ENCODE measurements around the gene PA2G4. TPM values are rescaled to one million over a fixed set of nuclear protein-coding genes. Genes with fewer than 3 reads are reported as not detected.

PA2G4 gene
- total and polyA plus RNA-seq, 2 of the 4 experiments (the other 2 are of a cell fraction): 158 to 198 TPM

GRCh38 chr12:56110571-56110970 lies 6.2 kb downstream of the PA2G4 start:
- intact Hi-C loops (cut with micrococcal nuclease): no loop called here
- no peak overlapping the region for H4K91ac ChIP-seq (ENCODE audit: insufficient read depth, low read depth, low read length)
- no peak overlapping the region for H3K4me3 ChIP-seq (ENCODE audit: insufficient read depth, low read depth, low read length)
- ChIA-PET CTCF (no interaction called here), POLR2A (ENCODE audit: unreplicated experiment) (interaction anchor here (0.6 kb wide), 1 partner anchor 25 kb away, joined by 3 read pairs; no protein-coding TSS in a partner anchor)
- H3K9me1 ChIP-seq (ENCODE audit: insufficient read depth, low read length): no peaks in the 10 kb centered on the region
- in situ Hi-C loops (cut with MboI; ENCODE audit: low sequenced_read_pairs): no loop called here
- H4K8ac ChIP-seq (ENCODE audit: low read depth in 2 of 2, low read length in 2 of 2): no peak overlapping the region
- H3K14ac ChIP-seq (replicated peaks; ENCODE audit: low read depth, low read length): no peak overlapping the region
- H3K27me3 ChIP-seq (ENCODE audit: control insufficient read depth, insufficient read depth, low read length): no peaks in the 10 kb centered on the region
- ATAC-seq (ENCODE audit: low read depth) (no peak), DNase-seq (no peak)
- no peaks in the 10 kb centered on the region for H3K9me3 ChIP-seq (ENCODE audit: control insufficient read depth, insufficient read depth, low read length)
- H2BK15ac ChIP-seq (ENCODE audit: low read depth, low read length): no peak overlapping the region
- H3K56ac ChIP-seq (ENCODE audit: extremely low read depth, insufficient read depth, low read length): no peak overlapping the region
- H2AFZ ChIP-seq (replicated peaks; ENCODE audit: low read length, poor library complexity): no peak overlapping the region
- BruUV-seq (replicated peaks): no TSS peak
- H3K79me1 ChIP-seq (ENCODE audit: low read depth in 1 of 2, low read length in 2 of 2): peaks cover 18 to 25% of the 10 kb centered on the region in 2 experiments; a peak in 3 of 4 replicates
- no peak overlapping the region for H2BK5ac ChIP-seq (ENCODE audit: low read depth, low read length, poor library complexity, severe bottlenecking)
- H4K20me1 ChIP-seq (ENCODE audit: insufficient read depth, low read length): peaks cover 6% of the 10 kb centered on the region; the same call in 1 of the 2 replicates
- H4K5ac ChIP-seq (ENCODE audit: low read depth, low read length): no peak overlapping the region
- H3K4me1 ChIP-seq (ENCODE audit: control insufficient read depth, insufficient read depth, low read length): peaks cover 4% of the 10 kb centered on the region; the same call in 1 of the 2 replicates
- no CpG with 5 or more reads among the region's 5 CpGs for WGBS, 2 experiments (ENCODE audit: extremely low coverage in 2 of 2, insufficient read length in 1 of 2)
- no peak overlapping the region for H2AK9ac ChIP-seq (replicated peaks; ENCODE audit: low read depth, low read length, poor library complexity)
- no peak overlapping the region for H3K23ac ChIP-seq (ENCODE audit: low read depth, low read length)
- no peak overlapping the region for H2AK5ac ChIP-seq (ENCODE audit: low read depth, low read length)
- H2BK120ac ChIP-seq (ENCODE audit: low read depth, low read length): no peak overlapping the region
- no peak overlapping the region for H2BK20ac ChIP-seq (ENCODE audit: low read depth, low read length)
- H3K18ac ChIP-seq (ENCODE audit: low read depth, low read length): no peak overlapping the region
- dilution Hi-C loops (cut with HindIII; ENCODE audit: low sequenced_read_pairs, unreplicated experiment): no loop called here
- no peak overlapping the region for H3K4ac ChIP-seq (ENCODE audit: low read depth, low read length)
- no peak for TF ChIP-seq CTCF (conservative IDR thresholded peaks at IDR 0.05; ENCODE audit: low read depth, low read length)
- no peak for TF ChIP-seq NFE2L2 (IDR thresholded peaks at IDR 0.05; ENCODE audit: low read depth, low read length)
- TF ChIP-seq USF2 (IDR thresholded peaks at IDR 0.05; ENCODE audit: low read depth, low read length): no peak
- TF ChIP-seq RAD21 (IDR thresholded peaks at IDR 0.05; ENCODE audit: low read length): no peak
- TF ChIP-seq SMC3 (IDR thresholded peaks at IDR 0.05; ENCODE audit: low read depth, low read length): no peak
- no peak for TF ChIP-seq CEBPB (IDR thresholded peaks at IDR 0.05; ENCODE audit: low read depth, low read length)
- no peak for TF ChIP-seq ELK1 (IDR thresholded peaks at IDR 0.05; ENCODE audit: borderline replicate concordance, low read depth, low read length)
- TF ChIP-seq MAFK (IDR thresholded peaks at IDR 0.05; ENCODE audit: low read depth, low read length): no peak
- no peak for TF ChIP-seq BHLHE40 (IDR thresholded peaks at IDR 0.05; ENCODE audit: low read depth, low read length)
- no peak for TF ChIP-seq FOS (IDR thresholded peaks at IDR 0.05; ENCODE audit: low read depth, low read length)
- no peak for TF ChIP-seq RCOR1 (IDR thresholded peaks at IDR 0.05; ENCODE audit: insufficient replicate concordance, low read length)
- no peak for TF ChIP-seq RFX5 (IDR thresholded peaks at IDR 0.05; ENCODE audit: low read depth, low read length)
- TF ChIP-seq MXI1 (IDR thresholded peaks at IDR 0.05; ENCODE audit: borderline replicate concordance, low read depth, low read length): no peak
- no peak for TF ChIP-seq MAZ (IDR thresholded peaks at IDR 0.05; ENCODE audit: borderline replicate concordance, low read depth, low read length)
- no peak for TF ChIP-seq POLR2A (IDR thresholded peaks at IDR 0.05; ENCODE audit: low read depth, low read length)
- TF ChIP-seq CHD1 (IDR thresholded peaks at IDR 0.05; ENCODE audit: low read depth, low read length): no peak
- no peak overlapping the region for H3K9ac ChIP-seq (ENCODE audit: low read depth, low read length)
- H3K27ac ChIP-seq (ENCODE audit: insufficient read depth, low read length): no peak overlapping the region
- H3K4me2 ChIP-seq (ENCODE audit: low read depth, low read length): no peak overlapping the region
- H3K36me3 ChIP-seq (ENCODE audit: control insufficient read depth, insufficient read depth, low read length): peaks cover 44% of the 10 kb centered on the region
